Heart right ventricle (tissue), 16 donors: ENCODE data around the gene NOG. TPM values are rescaled to one million over a fixed set of nuclear protein-coding genes. Genes with fewer than 3 reads are reported as not detected.

Experiments used
- ATAC-seq, 8 donors: fragments of 200-7000 bp; cut with Tn5 transposase; one replicate each; pipeline ENCODE4 v1.9.1; 2020; ENCODE audit warnings: mild to moderate bottlenecking in 8 of 8, moderate library complexity in 8 of 8, moderate number of reproducible peaks in 1 of 8
- DNase-seq, 2 donors: peaks; one replicate each; pipeline ENCODE4 v3.0.0-alpha.2; 2020
- H3K27ac ChIP-seq, 10 donors: fragments of 200-600 bp; sonication (generic) in 2 of 10; one replicate each; pipeline versions ENCODE4 v1.5.0 to v1.8.0; 2020 to 2022; ENCODE audit warnings: mild to moderate bottlenecking in 3 of 10
- H3K27me3 ChIP-seq, 7 donors: fragments of 200-600 bp; one replicate each; pipeline ENCODE4 v1.8.0; 2021 to 2022; ENCODE audit warnings: mild to moderate bottlenecking in 2 of 7
- H3K36me3 ChIP-seq, 9 donors: fragments of 200-600 bp; sonication (generic) in 1 of 9; one replicate each; pipeline versions ENCODE4 v1.5.0 to v1.8.0; 2020 to 2022; ENCODE audit warnings: mild to moderate bottlenecking in 2 of 9
- H3K4me1 ChIP-seq, 9 donors: fragments of 200-600 bp; sonication (generic) in 1 of 9; one replicate each; pipeline versions ENCODE4 v1.5.0 to v1.8.0; 2020 to 2022; ENCODE audit warnings: mild to moderate bottlenecking in 4 of 9
- H3K4me3 ChIP-seq, 10 donors: fragments of 200-600 bp; sonication (generic) in 2 of 10; one replicate each; pipeline versions ENCODE4 v1.5.0 to v1.8.0; 2020 to 2022; ENCODE audit warnings: mild to moderate bottlenecking in 7 of 10, moderate library complexity in 2 of 10
- H3K9me3 ChIP-seq, 11 donors: fragments of 200-600 bp in 10 of 11; sonication (generic) in 2 of 11; one replicate each; pipeline versions ENCODE4 v1.5.0 to v1.8.0; 2013 to 2022; ENCODE audit warnings: mild to moderate bottlenecking in 2 of 11, control low read depth in 1 of 11, moderate library complexity in 1 of 11
- CTCF ChIP-seq, 9 donors: fragments of 200-600 bp; sonication (generic) in 2 of 9; IDR thresholded peaks; one replicate each; pipeline versions ENCODE4 v1.5.0 to v1.8.0; 2021 to 2022; ENCODE audit warnings: antibody characterized with exemption in 9 of 9, mild to moderate bottlenecking in 5 of 9, moderate library complexity in 1 of 9
- WGBS, 2 donors: extraction: QIAGEN DNeasy Blood & Tissue Kit; methylation state at CpG; one replicate each; pipeline ENCODE4 v1.1.7; 2013; ENCODE audit warnings: inconsistent platforms in 1 of 2; 5-methylcytosine and 5-hydroxymethylcytosine counted together
- intact Hi-C, 10 donors: fragments of 100-400 bp; cut with DNase I; formaldehyde crosslinking; loops; one replicate each; pipeline versions ENCODE4 v1.11.1 to v1.14.2; 2022
- polyA plus RNA-seq, 2 donors: library from polyadenylated mRNA; stranded (reverse); fragments of 200-250 nt; gene quantifications; one replicate each; pipeline ENCODE4 v1.2.3, GENCODE V29; 2013
- total RNA-seq, 10 donors: library from RNA; stranded (reverse); fragmentation: NEBNext Ultra II Directional in 3 of 10; extraction: Animal tissue kit (Norgen Biotek cat#: 25700) in 3 of 10; gene quantifications; one replicate each; pipeline versions ENCODE4 v1.2.1 to v1.2.4, GENCODE V29; 2021 to 2023
- donor health status: Arrhythmogenic right ventricular cardiomyopathy.
- donor health status: ischemic (EF 13 %, LVEDD 7.1; RV severe dilation, severe dysfunction).
- donor health status: healthy with polysubstance abuse.
- donor health status: DM: no; HTN: yes; CAD: no.
- donor health status: DM: no; HTN: no; CAD: no.
- donor health status: ischemic (EF 25% LVEDD 6.9; RV normal size, moderate dysfunction).
- donor health status: ischemic (EF 25% LVEDD 5.7; RV mildly dilated, moderate dysfunction).
- donor health status: healthy.
- donor health status: DM: yes; HTN: yes; CAD: no.
- donor health status: Ischemic cardiomyopathy.
- donor health status: ischemic (EF 35%, LVEDD 5.7; RV mildly dilated, moderate dysfunction).
- donor health status: nonischemic (EF 11% LVEDD 7.7; RV severe dilation, severe dysfunction).
- donor health status: DM: yes; HTN: yes; CAD: no.
- donor health status: PGD.
- donor health status: ischemic (EF 29% LVEDD 5.4; RV normal size, mild dysfunction).
- donor health status: nonischemic (EF 23%, LVEDD 6.1; RV moderate dilation, normal function).

Gene NOG
- total and polyA plus RNA-seq, 12 donors = 0.11 to 0.48 (median 0.16) TPM; not detected in 1

DNA sequence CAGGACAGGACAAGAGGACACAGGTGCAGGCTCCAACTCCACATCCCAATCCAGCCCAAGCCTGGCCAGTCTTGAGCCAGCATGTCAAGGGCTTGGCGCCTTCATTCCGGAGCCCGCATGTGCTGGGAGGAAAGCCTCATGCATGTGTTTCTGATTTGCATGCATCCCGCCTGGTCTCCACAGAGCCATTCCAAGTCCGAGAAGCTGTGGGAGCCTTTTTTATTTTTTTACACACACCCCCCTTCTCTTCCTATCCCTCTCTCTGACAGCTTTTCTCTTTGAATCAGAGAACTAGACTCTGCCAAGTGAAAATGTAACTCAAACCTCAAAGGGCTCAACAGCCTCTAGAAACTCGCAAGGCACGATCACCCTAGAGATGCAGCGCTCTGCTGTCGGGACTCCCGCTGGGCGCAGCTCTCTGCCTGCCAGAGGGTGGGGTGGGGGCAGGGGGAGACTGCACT lies 45.1 kb downstream of the NOG start:
- no peak for TF ChIP-seq CTCF (IDR thresholded peaks at IDR 0.05)
- Histone ChIP-seq H3K27me3 (peaks cover 0 to 55% (median 34%) of the 10 kb centered on the region in 7 donors), H3K27ac (no peak overlapping the region), H3K36me3 (no peaks in the 10 kb centered on the region), H3K4me3 (no peak overlapping the region), H3K4me1 (no peaks in the 10 kb centered on the region), H3K9me3 (no peaks in the 10 kb centered on the region)
- DNase-seq (no peak), ATAC-seq (no peak)
- intact Hi-C loops = loop anchor here in 1 of 10 donors (10.0 kb wide), 1 partner anchor 1554 kb away; no protein-coding TSS in a partner anchor
- WGBS, 2 donors = 51 to 58% methylated on average over 11 of the region's 11 CpGs

GRCh38 chr17:56639517-56639916 lies 46.0 kb downstream of the NOG start:
- no peak for DNase-seq
- H3K27ac ChIP-seq = no peak overlapping the region
- H3K36me3 ChIP-seq = no peaks in the 10 kb centered on the region
- no peaks in the 10 kb centered on the region for H3K9me3 ChIP-seq
- H3K4me1 ChIP-seq = no peaks in the 10 kb centered on the region
- no peak for TF ChIP-seq CTCF (IDR thresholded peaks at IDR 0.05)
- no peak overlapping the region for H3K4me3 ChIP-seq
- intact Hi-C loops = loop anchor here in 1 of 10 donors (10.0 kb wide), 1 partner anchor 1555 kb away; no protein-coding TSS in a partner anchor
- no peak for ATAC-seq
- 52 to 57% methylated on average over 6 of the region's 6 CpGs for WGBS, 2 donors
- peaks cover 0 to 55% (median 35%) of the 10 kb centered on the region in 7 donors for H3K27me3 ChIP-seq

GRCh38 chr17:56640116-56640515 lies 46.6 kb downstream of the NOG start:
- WGBS, 2 donors = 68 to 73% methylated on average over 4 of the region's 4 CpGs
- ATAC-seq = no peak

GRCh38 chr17:56641373-56641772 lies 47.9 kb downstream of the NOG start:
- Histone ChIP-seq H3K9me3 (no peaks in the 10 kb centered on the region), H3K27me3 (peaks cover 0 to 46% (median 27%) of the 10 kb centered on the region in 7 donors), H3K4me1 (no peaks in the 10 kb centered on the region), H3K27ac (no peak overlapping the region), H3K4me3 (no peak overlapping the region), H3K36me3 (no peaks in the 10 kb centered on the region)
- no peak for ATAC-seq
- TF ChIP-seq CTCF (IDR thresholded peaks at IDR 0.05) = no peak
- intact Hi-C loops = no loop called here
- DNase-seq = no peak

More at GRCh38 chr17:56640116-56640515, 46.6 kb downstream of the NOG start:
- Histone ChIP-seq H3K4me3 (no peak overlapping the region), H3K27me3 (peaks cover 0 to 53% (median 32%) of the 10 kb centered on the region in 7 donors), H3K4me1 (no peaks in the 10 kb centered on the region), H3K9me3 (no peaks in the 10 kb centered on the region), H3K36me3 (no peaks in the 10 kb centered on the region), H3K27ac (no peak overlapping the region)
- TF ChIP-seq CTCF (IDR thresholded peaks at IDR 0.05) = no peak
- intact Hi-C loops = no loop called here
- DNase-seq = no peak
